WTC11 (cell line): ENCODE results near the gene ABCG8. TPM values are rescaled to one million over a fixed set of nuclear protein-coding genes. Genes with fewer than 3 reads are reported as not detected.

ENCODE experiments used
- ATAC-seq: fragments of 200-7000 bp; cut with Tn5 transposase; 2 replicates; pipeline ENCODE4 v1.10.0; 2021; ENCODE audit warnings: mild to moderate bottlenecking, moderate library complexity
- CTCF ChIA-PET: fragments of 300-600 bp; sonication (Branson Sonifier 250); formaldehyde crosslinking; loops from one replicate; lab custom pipeline; 2021; ENCODE audit warnings: antibody characterized with exemption; lab: Charles Lee
- POLR2A ChIA-PET: fragments of 350-600 bp; sonication (Branson Sonifier 250); formaldehyde crosslinking; loops from one replicate; lab custom pipeline; 2021; ENCODE audit warnings: antibody characterized with exemption; lab: Charles Lee
- DNase-seq: peaks from one replicate; pipeline ENCODE4 v3.0.0; 2021; ENCODE audit warnings: low spot score
- H3K27ac Mint-ChIP-seq: 2 replicates; pipeline ENCODE4 v1.8.0; 2021; ENCODE audit warnings: mixed read lengths
- H3K27me3 Mint-ChIP-seq: 2 replicates; pipeline ENCODE4 v1.8.0; 2021; ENCODE audit warnings: low read depth, mild to moderate bottlenecking, moderate library complexity, mixed read lengths
- H3K36me3 Mint-ChIP-seq: 2 replicates; pipeline ENCODE4 v1.8.0; 2021; ENCODE audit warnings: mixed read lengths
- H3K4me1 Mint-ChIP-seq: 2 replicates; pipeline ENCODE4 v1.8.0; 2022; ENCODE audit warnings: mixed read lengths
- H3K4me3 Mint-ChIP-seq: 2 replicates; pipeline ENCODE4 v1.8.0; 2021; ENCODE audit warnings: mild to moderate bottlenecking, moderate library complexity, mixed read lengths
- H3K9me3 Mint-ChIP-seq: 2 replicates; pipeline ENCODE4 v1.8.0; 2021; ENCODE audit warnings: mixed read lengths
- AR ChIP-seq: fragments of 250-450 bp; sonication (Bioruptor Pico); IDR thresholded peaks from 2 replicates; pipeline ENCODE4 v1.9.0; 2021; ENCODE audit warnings: mild to moderate bottlenecking
- ARID4B ChIP-seq: sonication (generic); formaldehyde crosslinking; IDR thresholded peaks from 2 replicates; pipeline ENCODE4 v1.8.0; 2023; ENCODE audit warnings: missing genetic modification reagents, mild to moderate bottlenecking, borderline replicate concordance
- EMX1 ChIP-seq: fragments of 250-450 bp; sonication (Bioruptor Pico); IDR thresholded peaks from 2 replicates; pipeline ENCODE4 v1.8.0; 2021; ENCODE audit warnings: mild to moderate bottlenecking
- ETV6 ChIP-seq: sonication (generic); formaldehyde crosslinking; IDR thresholded peaks from 2 replicates; pipeline ENCODE4 v1.8.1; 2022; ENCODE audit warnings: mild to moderate bottlenecking, missing genetic modification reagents
- FOXK1 ChIP-seq: sonication (generic); formaldehyde crosslinking; IDR thresholded peaks from 2 replicates; pipeline ENCODE4 v1.8.0; 2022; ENCODE audit warnings: mild to moderate bottlenecking, moderate library complexity, missing genetic modification reagents
- RELA ChIP-seq: sonication (generic); formaldehyde crosslinking; IDR thresholded peaks from 2 replicates; pipeline ENCODE4 v1.8.1; 2022; ENCODE audit warnings: missing genetic modification reagents, mild to moderate bottlenecking, borderline replicate concordance
- TEAD1 ChIP-seq: sonication (generic); formaldehyde crosslinking; IDR thresholded peaks from 2 replicates; pipeline ENCODE4 v1.8.0; 2022; ENCODE audit warnings: mild to moderate bottlenecking, missing genetic modification reagents
- ZNF121 ChIP-seq: sonication (generic); formaldehyde crosslinking; IDR thresholded peaks from 2 replicates; pipeline ENCODE4 v1.8.0; 2023; ENCODE audit warnings: missing genetic modification reagents
- ZNF263 ChIP-seq: sonication (generic); formaldehyde crosslinking; IDR thresholded peaks from 2 replicates; pipeline ENCODE4 v1.8.1; 2022; ENCODE audit warnings: low read depth, mild to moderate bottlenecking, moderate library complexity, missing genetic modification reagents
- ZNF416 ChIP-seq: fragments of 250-450 bp; sonication (Bioruptor Pico); IDR thresholded peaks from 2 replicates; pipeline ENCODE4 v1.9.0; 2021; ENCODE audit warnings: mild to moderate bottlenecking, inconsistent platforms
- ZNF512 ChIP-seq: sonication (generic); formaldehyde crosslinking; IDR thresholded peaks from 2 replicates; pipeline ENCODE4 v1.8.1; 2022; ENCODE audit warnings: missing genetic modification reagents, borderline replicate concordance
- ZNF671 ChIP-seq: fragments of 250-450 bp; sonication (Bioruptor Pico); IDR thresholded peaks from 2 replicates; pipeline ENCODE4 v1.8.0; 2021; ENCODE audit warnings: mild to moderate bottlenecking
- total RNA-seq: library from RNA; stranded (reverse); gene quantifications from 3 replicates; pipeline ENCODE4 v1.2.3, GENCODE V29; 2021
- TF ChIP-seq, protein P1 (sequence below): sonication (generic); formaldehyde crosslinking; IDR thresholded peaks from 2 replicates; pipeline ENCODE4 v1.8.1; 2023; ENCODE audit warnings: mild to moderate bottlenecking, missing genetic modification reagents
- TF ChIP-seq, protein P2 (sequence below): sonication (generic); formaldehyde crosslinking; IDR thresholded peaks from 2 replicates; pipeline ENCODE4 v1.8.1; 2023; ENCODE audit warnings: mild to moderate bottlenecking, missing genetic modification reagents
- TF ChIP-seq, protein P3 (sequence below): sonication (generic); formaldehyde crosslinking; IDR thresholded peaks from 2 replicates; pipeline ENCODE4 v1.8.1; 2023; ENCODE audit warnings: mild to moderate bottlenecking, moderate library complexity, missing genetic modification reagents

ABCG8 gene
- total RNA-seq, 1 experiment from 2014 or later: not detected

DNA sequence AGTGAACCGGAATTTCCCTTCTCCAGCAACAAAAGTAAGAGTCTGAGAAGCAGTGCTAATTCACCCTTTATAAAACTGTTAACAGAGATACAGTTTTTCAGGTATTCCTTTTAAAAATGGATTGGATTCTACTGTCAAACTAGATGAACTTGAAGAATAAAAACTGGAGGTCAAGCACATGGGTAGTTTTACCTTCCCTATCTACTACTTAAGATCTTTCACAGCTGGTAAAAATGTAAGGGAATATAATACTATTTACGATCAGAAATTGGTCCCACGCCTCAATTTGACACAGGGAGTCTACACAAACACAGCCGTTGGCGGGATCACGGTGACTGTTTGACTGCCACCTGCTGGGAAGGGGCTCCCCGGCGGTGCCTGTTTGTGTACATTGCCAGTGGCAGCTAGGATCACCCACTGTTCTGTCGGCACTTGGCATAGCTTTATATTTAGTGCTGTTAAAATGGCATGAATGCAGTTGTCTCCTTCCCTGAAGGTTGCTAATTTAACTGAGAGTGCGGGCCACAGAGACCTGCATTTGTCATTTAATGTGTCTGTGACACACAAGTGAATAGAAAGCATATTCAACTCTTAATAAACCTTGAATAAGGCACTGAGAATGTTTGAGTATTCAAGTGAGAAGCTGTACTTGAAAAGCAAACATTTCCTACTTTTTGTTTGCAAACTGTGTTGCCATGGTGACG lies 59.5 kb downstream of the ABCG8 start:
- Mint-ChIP-seq H3K27me3 (no peaks in the 10 kb centered on the region), H3K4me3 (no peak overlapping the region), H3K27ac (peak overlapping the region; percentile 24; the same call in 1 of the 2 replicates), H3K9me3 (no peaks in the 10 kb centered on the region), H3K36me3 (peaks cover 73% of the 10 kb centered on the region), H3K4me1 (no peaks in the 10 kb centered on the region; the same call in 1 of the 2 replicates)
- ChIA-PET CTCF (interaction anchor here (1.4 kb wide), 1 partner anchor 21 kb away, joined by 3 read pairs; no protein-coding TSS in a partner anchor), POLR2A (interaction anchor here (1.6 kb wide), 1 partner anchor 293 kb away, joined by 3 read pairs; no protein-coding TSS in a partner anchor)
- DNase-seq (peak; percentile 38), ATAC-seq (peak; percentile 30)
- no peak for TF ChIP-seq RELA (CRISPR knock-in tag)
- TF ChIP-seq ZNF263 (CRISPR knock-in tag): no peak
- TF ChIP-seq AR (CRISPR knock-in tag): no peak
- no peak for TF ChIP-seq ZNF121 (CRISPR knock-in tag)
- TF ChIP-seq, protein P1, sequence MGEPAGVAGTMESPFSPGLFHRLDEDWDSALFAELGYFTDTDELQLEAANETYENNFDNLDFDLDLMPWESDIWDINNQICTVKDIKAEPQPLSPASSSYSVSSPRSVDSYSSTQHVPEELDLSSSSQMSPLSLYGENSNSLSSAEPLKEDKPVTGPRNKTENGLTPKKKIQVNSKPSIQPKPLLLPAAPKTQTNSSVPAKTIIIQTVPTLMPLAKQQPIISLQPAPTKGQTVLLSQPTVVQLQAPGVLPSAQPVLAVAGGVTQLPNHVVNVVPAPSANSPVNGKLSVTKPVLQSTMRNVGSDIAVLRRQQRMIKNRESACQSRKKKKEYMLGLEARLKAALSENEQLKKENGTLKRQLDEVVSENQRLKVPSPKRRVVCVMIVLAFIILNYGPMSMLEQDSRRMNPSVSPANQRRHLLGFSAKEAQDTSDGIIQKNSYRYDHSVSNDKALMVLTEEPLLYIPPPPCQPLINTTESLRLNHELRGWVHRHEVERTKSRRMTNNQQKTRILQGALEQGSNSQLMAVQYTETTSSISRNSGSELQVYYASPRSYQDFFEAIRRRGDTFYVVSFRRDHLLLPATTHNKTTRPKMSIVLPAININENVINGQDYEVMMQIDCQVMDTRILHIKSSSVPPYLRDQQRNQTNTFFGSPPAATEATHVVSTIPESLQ: no peak
- no peak for TF ChIP-seq ZNF416 (CRISPR knock-in tag)
- TF ChIP-seq EMX1: no peak
- no peak for TF ChIP-seq ETV6
- TF ChIP-seq ZNF512: no peak
- no peak for TF ChIP-seq FOXK1 (CRISPR knock-in tag)
- TF ChIP-seq TEAD1 (CRISPR knock-in tag): no peak
- TF ChIP-seq ZNF671 (CRISPR knock-in tag): no peak
- TF ChIP-seq, protein P2, sequence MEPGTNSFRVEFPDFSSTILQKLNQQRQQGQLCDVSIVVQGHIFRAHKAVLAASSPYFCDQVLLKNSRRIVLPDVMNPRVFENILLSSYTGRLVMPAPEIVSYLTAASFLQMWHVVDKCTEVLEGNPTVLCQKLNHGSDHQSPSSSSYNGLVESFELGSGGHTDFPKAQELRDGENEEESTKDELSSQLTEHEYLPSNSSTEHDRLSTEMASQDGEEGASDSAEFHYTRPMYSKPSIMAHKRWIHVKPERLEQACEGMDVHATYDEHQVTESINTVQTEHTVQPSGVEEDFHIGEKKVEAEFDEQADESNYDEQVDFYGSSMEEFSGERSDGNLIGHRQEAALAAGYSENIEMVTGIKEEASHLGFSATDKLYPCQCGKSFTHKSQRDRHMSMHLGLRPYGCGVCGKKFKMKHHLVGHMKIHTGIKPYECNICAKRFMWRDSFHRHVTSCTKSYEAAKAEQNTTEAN (CRISPR knock-in tag): no peak
- no peak for TF ChIP-seq ARID4B (CRISPR knock-in tag)
- TF ChIP-seq, protein P3, sequence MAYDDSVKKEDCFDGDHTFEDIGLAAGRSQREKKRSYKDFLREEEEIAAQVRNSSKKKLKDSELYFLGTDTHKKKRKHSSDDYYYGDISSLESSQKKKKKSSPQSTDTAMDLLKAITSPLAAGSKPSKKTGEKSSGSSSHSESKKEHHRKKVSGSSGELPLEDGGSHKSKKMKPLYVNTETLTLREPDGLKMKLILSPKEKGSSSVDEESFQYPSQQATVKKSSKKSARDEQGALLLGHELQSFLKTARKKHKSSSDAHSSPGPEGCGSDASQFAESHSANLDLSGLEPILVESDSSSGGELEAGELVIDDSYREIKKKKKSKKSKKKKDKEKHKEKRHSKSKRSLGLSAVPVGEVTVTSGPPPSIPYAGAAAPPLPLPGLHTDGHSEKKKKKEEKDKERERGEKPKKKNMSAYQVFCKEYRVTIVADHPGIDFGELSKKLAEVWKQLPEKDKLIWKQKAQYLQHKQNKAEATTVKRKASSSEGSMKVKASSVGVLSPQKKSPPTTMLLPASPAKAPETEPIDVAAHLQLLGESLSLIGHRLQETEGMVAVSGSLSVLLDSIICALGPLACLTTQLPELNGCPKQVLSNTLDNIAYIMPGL (CRISPR knock-in tag): no peak
